Mesothelial cell of epicardium (in vitro differentiated cells): ENCODE data around the gene STX1A. TPM values are rescaled to one million over a fixed set of nuclear protein-coding genes. Genes with fewer than 3 reads are reported as not detected.

ENCODE experiments used
- DNase-seq, 2 experiments: peaks; one replicate each; pipeline ENCODE4 v3.0.0; 2021; ENCODE audit warnings: low spot score in 2 of 2; ENCODE audit not compliant: unreplicated experiment in 2 of 2
- H3K27ac Mint-ChIP-seq: 2 replicates; pipeline ENCODE4 v1.8.0; 2021; ENCODE audit warnings: mixed read lengths
- H3K27me3 Mint-ChIP-seq: 2 replicates; pipeline ENCODE4 v1.8.0; 2021; ENCODE audit warnings: low read depth, mixed read lengths
- H3K36me3 Mint-ChIP-seq: 2 replicates; pipeline ENCODE4 v1.8.0; 2021; ENCODE audit warnings: mixed read lengths
- H3K4me1 Mint-ChIP-seq: 2 replicates; pipeline ENCODE4 v1.8.0; 2021; ENCODE audit warnings: mixed read lengths
- H3K4me3 Mint-ChIP-seq: 2 replicates; pipeline ENCODE4 v1.8.0; 2021; ENCODE audit warnings: mild to moderate bottlenecking, moderate library complexity, mixed read lengths
- H3K9me3 Mint-ChIP-seq: 2 replicates; pipeline ENCODE4 v1.8.0; 2021; ENCODE audit warnings: mixed read lengths
- CTCF ChIP-seq: fragments of 200-600 bp; sonication (generic); IDR thresholded peaks from one replicate; pipeline ENCODE4 v1.5.0; 2021; ENCODE audit warnings: antibody characterized with exemption; ENCODE audit not compliant: unreplicated experiment
- total RNA-seq: library from RNA; stranded (reverse); gene quantifications from 3 replicates; pipeline ENCODE4 v1.2.1, GENCODE V29; 2021

Gene STX1A
- total RNA-seq, 1 donor from 2014 or later: 15.5 TPM

DNA sequence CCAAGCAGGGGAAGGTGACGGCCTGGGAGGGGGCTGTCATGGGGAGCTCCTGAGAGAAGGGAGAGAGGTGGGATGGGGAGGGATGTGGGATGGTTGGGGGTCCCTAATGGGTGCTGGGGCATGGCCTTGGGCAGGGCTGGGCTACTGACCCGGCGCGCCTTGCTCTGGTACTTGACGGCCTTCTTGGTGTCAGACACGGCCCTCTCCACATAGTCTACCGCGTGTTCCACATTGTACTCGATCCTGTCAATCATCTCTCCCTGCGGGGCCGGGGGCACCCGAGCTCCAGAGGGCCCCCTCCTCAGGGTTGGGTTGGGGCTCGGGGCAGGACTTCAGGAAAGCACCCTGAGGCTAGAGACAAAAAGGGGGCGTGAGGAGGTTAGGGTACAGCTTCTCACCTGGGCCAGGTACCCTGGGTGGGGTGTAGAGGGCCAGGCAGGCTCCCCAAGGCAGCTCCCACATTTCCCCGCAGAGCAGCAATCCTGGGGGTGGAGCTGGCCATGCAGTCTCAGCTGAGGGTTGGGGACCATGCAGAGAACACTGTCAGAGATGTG, 18.8 kb downstream of the STX1A start:
- Mint-ChIP-seq H3K9me3 (no peaks in the 10 kb centered on the region), H3K27ac (no peak overlapping the region), H3K27me3 (no peaks in the 10 kb centered on the region), H3K36me3 (peaks cover 29% of the 10 kb centered on the region), H3K4me3 (no peak overlapping the region), H3K4me1 (no peaks in the 10 kb centered on the region)
- DNase-seq: no peak
- TF ChIP-seq CTCF: no peak

GRCh38 chr7:73700069-73700423, 19.4 kb downstream of the STX1A start:
- no peaks in the 10 kb centered on the region for H3K4me1 Mint-ChIP-seq
- DNase-seq: no peak
- no peaks in the 10 kb centered on the region for H3K27me3 Mint-ChIP-seq
- no peak overlapping the region for H3K27ac Mint-ChIP-seq
- no peak for TF ChIP-seq CTCF
- peaks cover 31% of the 10 kb centered on the region for H3K36me3 Mint-ChIP-seq
- H3K9me3 Mint-ChIP-seq: no peaks in the 10 kb centered on the region
- no peak overlapping the region for H3K4me3 Mint-ChIP-seq

DNA sequence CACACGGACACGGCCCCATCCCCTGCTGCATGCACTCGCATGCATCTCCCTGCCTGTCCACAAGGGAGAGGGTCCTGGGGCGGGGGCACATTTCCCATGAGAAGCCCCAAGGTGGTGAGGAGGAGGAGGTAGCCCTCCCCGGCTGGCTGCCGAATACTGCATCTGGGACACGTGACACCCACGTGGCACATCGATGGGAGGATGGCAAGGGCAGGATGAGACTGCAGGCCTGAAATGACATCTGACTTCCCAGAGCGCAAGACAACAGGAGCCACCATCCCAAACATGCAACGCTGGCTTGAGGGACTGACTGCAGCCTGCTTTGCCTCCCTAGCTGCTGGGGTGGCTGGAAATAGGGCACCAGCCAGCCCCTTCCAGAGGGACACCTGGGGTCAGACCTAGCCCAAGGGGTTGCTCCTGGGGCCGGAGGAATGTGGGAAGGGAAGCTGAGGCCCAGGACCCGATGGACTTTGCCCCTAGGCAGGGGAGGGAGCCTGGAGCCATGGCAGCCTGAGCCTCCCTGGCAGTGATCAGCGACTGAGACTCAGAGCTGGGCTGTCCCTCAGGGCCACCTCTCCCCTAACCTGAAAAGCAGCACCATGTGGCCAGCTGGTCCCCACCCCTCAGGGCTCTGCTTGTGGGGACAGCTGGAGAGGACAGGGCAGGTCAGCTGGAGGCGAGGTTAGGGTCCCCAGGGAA, 19.9 kb downstream of the STX1A start:
- H3K36me3 Mint-ChIP-seq: peaks cover 35% of the 10 kb centered on the region
- no peaks in the 10 kb centered on the region for H3K9me3 Mint-ChIP-seq
- H3K27ac Mint-ChIP-seq: no peak overlapping the region

DNA sequence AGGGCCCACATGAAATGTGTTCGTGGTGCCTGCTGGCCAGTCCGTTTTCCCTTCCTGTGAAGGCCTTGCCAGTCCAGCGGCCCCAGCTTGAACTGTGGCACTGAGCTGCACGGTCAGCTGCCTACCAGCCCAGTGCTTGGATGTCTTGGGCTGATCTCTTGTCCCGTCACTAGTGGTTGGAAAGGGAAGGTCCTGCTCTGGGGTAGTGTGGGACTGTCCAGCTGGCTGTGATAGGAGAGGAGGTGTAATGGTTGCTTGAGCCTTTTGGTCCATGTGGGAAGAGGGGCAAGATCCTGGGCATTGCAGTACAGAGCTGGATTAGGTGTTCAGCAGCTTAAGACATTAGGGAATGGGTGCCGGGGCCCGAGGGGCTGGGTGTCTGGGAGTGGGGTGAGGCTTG, 21.1 kb downstream of the STX1A start:
- Mint-ChIP-seq H3K36me3 (peaks cover 38% of the 10 kb centered on the region), H3K27me3 (no peaks in the 10 kb centered on the region), H3K4me1 (no peaks in the 10 kb centered on the region), H3K27ac (no peak overlapping the region), H3K4me3 (no peak overlapping the region), H3K9me3 (no peaks in the 10 kb centered on the region)
- TF ChIP-seq CTCF: no peak
- DNase-seq: no peak

More for the DNA sequence above, 19.9 kb downstream of the STX1A start:
- no peak for TF ChIP-seq CTCF
- no peaks in the 10 kb centered on the region for H3K4me1 Mint-ChIP-seq
- DNase-seq: no peak
- no peaks in the 10 kb centered on the region for H3K27me3 Mint-ChIP-seq
- no peak overlapping the region for H3K4me3 Mint-ChIP-seq

DNA sequence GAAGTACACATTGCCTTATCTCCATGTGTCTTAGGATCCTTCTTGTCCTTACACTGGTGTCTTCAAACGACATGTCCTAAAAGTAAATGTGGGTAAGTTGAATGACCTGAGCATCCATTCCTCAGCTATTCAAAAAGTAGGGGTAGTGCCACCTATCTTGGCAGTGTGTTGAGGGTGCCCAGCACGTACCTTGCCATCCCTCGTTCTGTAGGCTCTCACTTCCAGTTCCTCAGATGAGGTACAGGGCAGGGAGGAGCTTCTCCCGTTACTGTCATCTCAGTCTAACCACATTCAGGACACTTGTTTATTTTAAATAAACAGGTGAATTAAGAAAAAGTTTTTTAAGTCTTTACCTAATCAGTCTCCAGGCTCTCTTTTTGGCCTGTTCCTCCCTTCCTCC, 23.1 kb downstream of the STX1A start:
- Mint-ChIP-seq H3K27ac (no peak overlapping the region), H3K36me3 (peaks cover 39% of the 10 kb centered on the region), H3K9me3 (no peaks in the 10 kb centered on the region)

More for the DNA sequence above, 23.1 kb downstream of the STX1A start:
- H3K4me3 Mint-ChIP-seq: no peak overlapping the region
- no peaks in the 10 kb centered on the region for H3K27me3 Mint-ChIP-seq
- DNase-seq: no peak
- no peaks in the 10 kb centered on the region for H3K4me1 Mint-ChIP-seq
- TF ChIP-seq CTCF: no peak
